OCI-LY3 (cell line): ENCODE measurements around the gene ZCCHC4.

Experiments
- EZH2phosphoT487 ChIP-seq: fragments of 200-600 bp; shearing (Covaris generic); IDR thresholded peaks from 2 replicates; pipeline ENCODE4 v1.6.1; 2018; ENCODE audit warnings: antibody characterized with exemption, mixed run types, low read depth
- TF ChIP-seq, protein P1 (sequence below): fragments of 200-600, 300-600 bp; sonication (generic); IDR thresholded peaks from 2 replicates; pipeline ENCODE4 v1.5.1; 2014; ENCODE audit warnings: antibody characterized with exemption, low read length, low read depth

DNA sequence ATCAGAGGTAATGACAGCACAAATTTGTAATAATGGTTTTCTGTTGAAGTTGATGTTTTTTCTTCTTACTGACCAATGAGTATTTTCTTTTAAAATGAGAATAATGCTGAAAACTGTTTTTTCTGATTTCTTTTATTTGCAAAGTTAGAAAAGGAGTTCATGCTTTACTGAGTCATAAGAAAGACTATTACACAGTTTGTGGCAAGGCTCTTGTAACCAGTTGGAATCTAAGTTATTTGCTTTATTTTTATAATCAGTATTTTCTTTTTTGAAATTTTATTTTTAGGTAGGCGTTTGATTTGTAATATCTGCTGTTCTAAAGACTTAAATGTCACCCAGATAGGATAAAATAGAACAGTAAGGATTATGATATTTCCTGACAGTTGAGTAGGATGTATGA lies 89.9 kb downstream of the ZCCHC4 start:
- TF ChIP-seq, protein P1, sequence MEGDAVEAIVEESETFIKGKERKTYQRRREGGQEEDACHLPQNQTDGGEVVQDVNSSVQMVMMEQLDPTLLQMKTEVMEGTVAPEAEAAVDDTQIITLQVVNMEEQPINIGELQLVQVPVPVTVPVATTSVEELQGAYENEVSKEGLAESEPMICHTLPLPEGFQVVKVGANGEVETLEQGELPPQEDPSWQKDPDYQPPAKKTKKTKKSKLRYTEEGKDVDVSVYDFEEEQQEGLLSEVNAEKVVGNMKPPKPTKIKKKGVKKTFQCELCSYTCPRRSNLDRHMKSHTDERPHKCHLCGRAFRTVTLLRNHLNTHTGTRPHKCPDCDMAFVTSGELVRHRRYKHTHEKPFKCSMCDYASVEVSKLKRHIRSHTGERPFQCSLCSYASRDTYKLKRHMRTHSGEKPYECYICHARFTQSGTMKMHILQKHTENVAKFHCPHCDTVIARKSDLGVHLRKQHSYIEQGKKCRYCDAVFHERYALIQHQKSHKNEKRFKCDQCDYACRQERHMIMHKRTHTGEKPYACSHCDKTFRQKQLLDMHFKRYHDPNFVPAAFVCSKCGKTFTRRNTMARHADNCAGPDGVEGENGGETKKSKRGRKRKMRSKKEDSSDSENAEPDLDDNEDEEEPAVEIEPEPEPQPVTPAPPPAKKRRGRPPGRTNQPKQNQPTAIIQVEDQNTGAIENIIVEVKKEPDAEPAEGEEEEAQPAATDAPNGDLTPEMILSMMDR = no peak
- no peak for TF ChIP-seq EZH2phosphoT487
